ENCODE results near the gene RETNLB.

DNA sequence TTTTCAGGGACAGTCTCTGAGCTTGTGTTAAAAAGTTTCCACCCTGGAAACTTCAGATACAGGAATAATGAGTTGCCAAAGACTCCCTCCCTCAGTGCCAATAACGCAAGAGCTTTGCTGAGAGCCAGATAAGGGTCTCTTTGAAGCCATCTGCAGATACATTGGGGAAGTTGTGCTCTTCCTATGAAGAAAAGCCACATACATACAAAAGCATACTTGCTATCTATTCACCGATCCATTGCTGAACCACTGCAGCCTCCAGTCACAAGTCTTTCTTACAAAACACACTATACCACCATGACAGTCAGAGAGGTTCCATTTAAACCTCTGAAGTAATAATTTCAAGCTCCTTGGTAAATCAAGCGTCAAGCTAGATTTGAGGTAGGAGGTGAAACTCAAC, 10.0 kb upstream of the RETNLB start:
- TF ChIP-seq POLR2A (IDR thresholded peaks at IDR 0.05; ENCODE audit: extremely low read depth, insufficient read length) = no peak
- TF ChIP-seq, protein P1, sequence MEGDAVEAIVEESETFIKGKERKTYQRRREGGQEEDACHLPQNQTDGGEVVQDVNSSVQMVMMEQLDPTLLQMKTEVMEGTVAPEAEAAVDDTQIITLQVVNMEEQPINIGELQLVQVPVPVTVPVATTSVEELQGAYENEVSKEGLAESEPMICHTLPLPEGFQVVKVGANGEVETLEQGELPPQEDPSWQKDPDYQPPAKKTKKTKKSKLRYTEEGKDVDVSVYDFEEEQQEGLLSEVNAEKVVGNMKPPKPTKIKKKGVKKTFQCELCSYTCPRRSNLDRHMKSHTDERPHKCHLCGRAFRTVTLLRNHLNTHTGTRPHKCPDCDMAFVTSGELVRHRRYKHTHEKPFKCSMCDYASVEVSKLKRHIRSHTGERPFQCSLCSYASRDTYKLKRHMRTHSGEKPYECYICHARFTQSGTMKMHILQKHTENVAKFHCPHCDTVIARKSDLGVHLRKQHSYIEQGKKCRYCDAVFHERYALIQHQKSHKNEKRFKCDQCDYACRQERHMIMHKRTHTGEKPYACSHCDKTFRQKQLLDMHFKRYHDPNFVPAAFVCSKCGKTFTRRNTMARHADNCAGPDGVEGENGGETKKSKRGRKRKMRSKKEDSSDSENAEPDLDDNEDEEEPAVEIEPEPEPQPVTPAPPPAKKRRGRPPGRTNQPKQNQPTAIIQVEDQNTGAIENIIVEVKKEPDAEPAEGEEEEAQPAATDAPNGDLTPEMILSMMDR (IDR thresholded peaks at IDR 0.05; ENCODE audit: low read depth, low read length) = no peak

Measured in NB4 (cell line).